Measurements from ENCODE around the gene SPACA4.

GRCh38 chr19:48632692-48633147 is 26.2 kb downstream of the SPACA4 start:
- no peak for TF ChIP-seq CHD2 (IDR thresholded peaks at IDR 0.05; ENCODE audit: low read length, partially characterized antibody)
- no peak for TF ChIP-seq FOXM1 (IDR thresholded peaks at IDR 0.05; ENCODE audit: low read depth)
- no peak for TF ChIP-seq TAF1 (IDR thresholded peaks at IDR 0.05; ENCODE audit: borderline replicate concordance, low read depth, low read length)
- TF ChIP-seq NRF1 (IDR thresholded peaks at IDR 0.05; ENCODE audit: low read depth, low read length) = no peak
- no peak for TF ChIP-seq POLR2AphosphoS5 (IDR thresholded peaks at IDR 0.05; ENCODE audit: low read depth, low read length)
- TF ChIP-seq CTCF (IDR thresholded peaks at IDR 0.05) = no peak
- no peak for TF ChIP-seq RCOR1 (IDR thresholded peaks at IDR 0.05; ENCODE audit: low read length)
- TF ChIP-seq, protein P1, sequence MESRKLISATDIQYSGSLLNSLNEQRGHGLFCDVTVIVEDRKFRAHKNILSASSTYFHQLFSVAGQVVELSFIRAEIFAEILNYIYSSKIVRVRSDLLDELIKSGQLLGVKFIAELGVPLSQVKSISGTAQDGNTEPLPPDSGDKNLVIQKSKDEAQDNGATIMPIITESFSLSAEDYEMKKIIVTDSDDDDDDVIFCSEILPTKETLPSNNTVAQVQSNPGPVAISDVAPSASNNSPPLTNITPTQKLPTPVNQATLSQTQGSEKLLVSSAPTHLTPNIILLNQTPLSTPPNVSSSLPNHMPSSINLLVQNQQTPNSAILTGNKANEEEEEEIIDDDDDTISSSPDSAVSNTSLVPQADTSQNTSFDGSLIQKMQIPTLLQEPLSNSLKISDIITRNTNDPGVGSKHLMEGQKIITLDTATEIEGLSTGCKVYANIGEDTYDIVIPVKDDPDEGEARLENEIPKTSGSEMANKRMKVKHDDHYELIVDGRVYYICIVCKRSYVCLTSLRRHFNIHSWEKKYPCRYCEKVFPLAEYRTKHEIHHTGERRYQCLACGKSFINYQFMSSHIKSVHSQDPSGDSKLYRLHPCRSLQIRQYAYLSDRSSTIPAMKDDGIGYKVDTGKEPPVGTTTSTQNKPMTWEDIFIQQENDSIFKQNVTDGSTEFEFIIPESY (IDR thresholded peaks at IDR 0.05; ENCODE audit: borderline replicate concordance, low read depth) = no peak
- TF ChIP-seq EP300 (IDR thresholded peaks at IDR 0.05; ENCODE audit: borderline replicate concordance in 1 of 2, low read depth in 1 of 2, low read length in 1 of 2) = no peak

Data from SK-N-SH (cell line).